Subcutaneous adipose tissue (tissue), 4 donors: ENCODE measurements around the gene MED16. TPM values are rescaled to one million over a fixed set of nuclear protein-coding genes. Genes with fewer than 3 reads are reported as not detected.

Experiments
- CTCF ChIP-seq: fragments of 450-650 bp; IDR thresholded peaks from one replicate; pipeline ENCODE4 v1.5.1; 2016; ENCODE audit warnings: low read depth, mild to moderate bottlenecking, control low read depth, antibody characterized with exemption, moderate library complexity
- total RNA-seq, 4 donors: library from RNA; depleted of rRNA; stranded (reverse); fragments of >200 nt; gene quantifications; one replicate each; pipeline ENCODE4 v1.1.0, GENCODE V29; 2016

MED16 gene, protein sequence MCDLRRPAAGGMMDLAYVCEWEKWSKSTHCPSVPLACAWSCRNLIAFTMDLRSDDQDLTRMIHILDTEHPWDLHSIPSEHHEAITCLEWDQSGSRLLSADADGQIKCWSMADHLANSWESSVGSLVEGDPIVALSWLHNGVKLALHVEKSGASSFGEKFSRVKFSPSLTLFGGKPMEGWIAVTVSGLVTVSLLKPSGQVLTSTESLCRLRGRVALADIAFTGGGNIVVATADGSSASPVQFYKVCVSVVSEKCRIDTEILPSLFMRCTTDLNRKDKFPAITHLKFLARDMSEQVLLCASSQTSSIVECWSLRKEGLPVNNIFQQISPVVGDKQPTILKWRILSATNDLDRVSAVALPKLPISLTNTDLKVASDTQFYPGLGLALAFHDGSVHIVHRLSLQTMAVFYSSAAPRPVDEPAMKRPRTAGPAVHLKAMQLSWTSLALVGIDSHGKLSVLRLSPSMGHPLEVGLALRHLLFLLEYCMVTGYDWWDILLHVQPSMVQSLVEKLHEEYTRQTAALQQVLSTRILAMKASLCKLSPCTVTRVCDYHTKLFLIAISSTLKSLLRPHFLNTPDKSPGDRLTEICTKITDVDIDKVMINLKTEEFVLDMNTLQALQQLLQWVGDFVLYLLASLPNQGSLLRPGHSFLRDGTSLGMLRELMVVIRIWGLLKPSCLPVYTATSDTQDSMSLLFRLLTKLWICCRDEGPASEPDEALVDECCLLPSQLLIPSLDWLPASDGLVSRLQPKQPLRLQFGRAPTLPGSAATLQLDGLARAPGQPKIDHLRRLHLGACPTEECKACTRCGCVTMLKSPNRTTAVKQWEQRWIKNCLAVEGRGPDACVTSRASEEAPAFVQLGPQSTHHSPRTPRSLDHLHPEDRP
- total RNA-seq: 10 to 100 TPM; 18.4 to 38.4 (median 19.2) TPM

GRCh38 chr19:892894-893689 lies at the start of gene MED16, which contains the start of gene RNU6-9:
MED16 (minus strand) TSS chr19:893187; CDS start chr19:891131, 2,056 bp downstream.
RNU6-9 (plus strand) TSS chr19:893484.
- no peak for TF ChIP-seq CTCF

DNA sequence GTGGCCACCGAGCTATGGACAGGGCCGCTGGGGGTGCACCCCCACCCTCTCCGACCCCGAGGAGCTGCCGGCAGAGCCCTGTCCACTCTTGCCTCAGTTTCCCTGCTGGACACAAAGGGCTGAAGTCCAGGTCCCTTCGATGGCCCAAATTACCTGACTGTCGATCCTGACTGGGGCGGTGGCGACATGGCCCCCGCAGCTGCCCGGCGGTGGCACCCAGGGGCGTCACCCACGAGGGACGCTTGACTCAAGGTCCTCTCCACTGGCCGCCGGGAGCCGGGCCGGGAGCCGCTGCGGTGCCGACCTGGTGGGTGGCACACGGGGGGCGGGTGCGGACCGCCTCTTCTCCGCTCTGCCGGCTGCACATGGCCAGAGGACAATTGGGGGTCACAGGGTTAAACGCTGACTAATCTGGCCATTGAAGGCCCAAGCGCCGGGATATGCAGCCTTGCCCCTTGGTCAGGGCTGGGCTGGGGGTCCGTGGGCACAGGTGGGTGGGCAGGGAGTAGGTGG lies 49.2 kb upstream of the MED16 start:
- TF ChIP-seq CTCF: no peak

DNA sequence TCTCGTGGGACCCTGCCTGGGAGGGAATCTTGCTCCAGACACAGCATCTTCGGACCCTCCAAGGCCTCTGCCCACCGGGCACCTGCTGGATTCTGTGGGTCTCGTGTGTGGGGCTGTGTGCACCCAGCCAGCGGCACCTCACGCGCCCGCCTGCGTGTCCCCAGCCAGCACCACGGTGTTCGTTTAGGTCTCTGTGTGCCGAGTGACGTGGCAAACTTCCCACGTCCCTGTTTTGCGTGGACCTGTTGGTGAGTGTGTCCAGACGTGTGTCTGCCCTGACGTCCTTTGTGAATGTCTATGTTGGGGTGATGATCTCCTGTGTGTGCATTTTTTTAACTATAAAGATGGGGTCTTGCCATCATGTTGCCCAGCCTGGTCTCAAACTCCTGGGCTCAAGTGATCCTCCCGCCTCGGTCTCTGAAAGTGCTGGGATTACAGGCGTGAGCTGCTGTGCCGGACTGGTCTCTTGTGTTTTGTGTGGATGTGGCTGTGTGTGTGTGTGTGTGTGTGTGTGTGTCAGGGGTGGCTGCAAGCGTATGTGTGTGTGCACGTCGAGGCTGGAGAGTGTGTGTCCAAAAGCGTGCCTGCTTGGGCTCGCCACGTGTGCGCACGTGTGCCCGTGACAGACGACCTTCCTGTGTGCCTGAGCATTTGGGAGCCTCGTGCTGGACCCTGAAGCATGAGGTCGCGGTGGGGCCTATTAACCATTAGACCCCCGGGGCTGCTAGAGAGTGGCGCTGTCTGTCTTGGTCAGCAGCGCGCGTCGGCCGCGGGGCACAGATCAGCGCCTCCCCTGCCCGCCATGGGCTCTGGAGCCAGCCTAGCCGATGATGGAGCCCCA lies 48.5 kb upstream of the MED16 start:
- no peak for TF ChIP-seq CTCF

DNA sequence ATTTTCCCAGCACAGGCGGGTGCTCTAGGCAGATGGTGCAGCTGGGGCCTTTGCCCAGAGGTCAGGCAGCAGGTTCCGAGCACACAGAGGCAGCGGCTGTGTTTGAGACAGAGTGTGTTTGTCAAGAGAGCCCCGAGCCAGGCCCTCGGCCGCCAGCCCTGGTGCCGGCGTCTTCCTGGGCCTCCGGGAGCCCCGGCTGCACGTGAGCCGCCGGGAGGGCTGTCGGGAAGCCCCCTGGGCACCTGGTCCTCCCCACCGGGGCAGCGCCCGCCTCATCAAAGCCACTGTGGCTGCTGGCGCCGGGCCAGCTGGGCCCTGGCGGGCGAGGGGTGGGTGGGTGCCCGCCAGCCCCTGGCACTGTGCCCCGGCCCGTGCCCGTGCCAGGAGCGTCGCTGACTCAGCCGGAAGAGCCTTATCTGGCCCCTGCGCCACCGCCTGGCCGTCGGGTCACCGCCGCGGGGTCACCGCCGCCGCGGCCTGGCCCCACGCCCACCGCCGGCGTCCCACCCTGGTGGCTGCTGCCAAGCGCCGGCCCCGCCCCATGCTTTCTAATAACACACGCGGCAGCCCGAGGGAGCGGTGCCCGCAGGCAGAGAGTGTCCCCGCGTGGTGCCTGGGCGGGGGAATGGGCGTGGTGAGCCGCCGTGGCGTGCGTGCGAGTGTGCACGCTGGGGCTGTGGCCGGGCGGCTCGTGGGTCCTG lies 47.8 kb upstream of the MED16 start:
- no peak for TF ChIP-seq CTCF

DNA sequence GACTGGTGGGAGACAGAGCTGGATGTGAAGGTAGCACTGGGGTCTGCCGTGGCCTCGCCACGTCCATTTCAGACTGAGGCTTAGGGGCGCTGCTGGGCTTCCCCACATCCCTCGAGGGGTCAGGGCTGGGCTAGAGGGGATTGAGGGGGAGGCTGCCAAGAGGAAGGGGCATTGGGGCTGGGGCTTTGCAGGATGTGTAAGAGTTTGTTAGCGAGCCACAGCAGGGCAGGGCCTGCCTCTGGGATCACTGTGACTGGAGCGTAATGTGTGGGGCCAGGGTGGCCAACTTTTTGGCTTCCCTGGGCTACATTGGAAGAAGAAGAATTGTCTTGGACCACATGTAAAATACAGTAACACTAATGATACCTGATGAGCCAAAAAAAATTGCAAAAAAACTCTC lies 46.9 kb upstream of the MED16 start:
- TF ChIP-seq CTCF: no peak

DNA sequence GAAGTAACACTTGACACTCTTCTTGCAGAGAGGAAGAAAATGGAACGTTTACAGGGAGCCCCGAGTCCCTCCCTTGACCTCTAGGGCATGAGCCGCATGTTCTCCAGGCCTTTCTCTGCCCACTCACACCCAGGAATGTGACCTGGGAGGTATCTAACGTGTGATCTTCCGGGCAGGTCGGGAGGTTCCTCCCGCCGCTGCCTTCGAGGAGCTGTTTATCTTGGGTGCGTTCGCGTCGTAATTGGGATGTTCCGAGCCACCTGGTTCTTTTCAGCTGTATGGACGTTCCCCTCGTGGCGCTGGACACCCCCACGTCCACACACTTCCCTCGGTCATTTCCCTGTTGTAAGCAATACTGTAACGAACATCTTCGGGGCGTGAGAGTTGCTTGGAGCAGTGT lies 46.5 kb upstream of the MED16 start:
- TF ChIP-seq CTCF: no peak
